Mesenchymal stem cell (in vitro differentiated cells and primary cell): ENCODE results near the gene MAPKBP1.

Source experiments
- DNase-seq: peaks from one replicate; pipeline ENCODE4 v3.0.0-alpha.2; 2013
- H2AFZ ChIP-seq: one replicate; pipeline ENCODE4 v1.6.1; 2013; ENCODE audit warnings: low read depth, mild to moderate bottlenecking, control low read depth, inconsistent platforms, low read length, moderate library complexity
- H2AK5ac ChIP-seq: 2 replicates; pipeline ENCODE4 v1.6.1; 2013; ENCODE audit warnings: low read length, moderate library complexity, mild to moderate bottlenecking, inconsistent platforms; ENCODE audit not compliant: severe bottlenecking
- H2BK120ac ChIP-seq: one replicate; pipeline ENCODE4 v1.6.1; 2013; ENCODE audit warnings: low read depth, mild to moderate bottlenecking, inconsistent platforms, low read length, moderate library complexity
- H2BK12ac ChIP-seq, 2 experiments: one replicate each; pipeline ENCODE4 v1.6.1; 2013; ENCODE audit warnings: inconsistent platforms in 2 of 2, low read length in 2 of 2, mild to moderate bottlenecking in 2 of 2, moderate library complexity in 2 of 2, control low read depth in 1 of 2
- H2BK15ac ChIP-seq: one replicate; pipeline ENCODE4 v1.6.1; 2013; ENCODE audit warnings: mild to moderate bottlenecking, low read depth, inconsistent platforms; ENCODE audit not compliant: poor library complexity, severe bottlenecking
- H2BK5ac ChIP-seq: 2 replicates; pipeline ENCODE4 v1.6.1; 2013; ENCODE audit warnings: low read depth, mild to moderate bottlenecking, low read length, control low read depth, inconsistent platforms; ENCODE audit not compliant: poor library complexity, severe bottlenecking
- H3K14ac ChIP-seq, 2 experiments: one replicate each; pipeline ENCODE4 v1.6.1; 2013; ENCODE audit warnings: inconsistent platforms in 2 of 2, low read length in 2 of 2, control low read depth in 1 of 2, mild to moderate bottlenecking in 1 of 2, moderate library complexity in 1 of 2
- H3K18ac ChIP-seq, 2 experiments: one replicate each; pipeline ENCODE4 v1.6.1; 2013; ENCODE audit warnings: inconsistent platforms in 2 of 2, low read length in 2 of 2, control low read depth in 1 of 2, low read depth in 1 of 2, mild to moderate bottlenecking in 1 of 2
- H3K23ac ChIP-seq, 2 experiments: one replicate each; pipeline ENCODE4 v1.6.1; 2013; ENCODE audit warnings: inconsistent platforms in 2 of 2, low read length in 2 of 2, mild to moderate bottlenecking in 2 of 2, moderate library complexity in 2 of 2, control low read depth in 1 of 2
- H3K27ac ChIP-seq: 2 replicates; pipeline ENCODE4 v1.5.1; 2013; ENCODE audit warnings: mild to moderate bottlenecking, moderate library complexity, low read length, control low read depth, inconsistent platforms; ENCODE audit not compliant: poor library complexity, severe bottlenecking
- H3K27me3 ChIP-seq, 2 experiments: 2 replicates each; pipeline versions ENCODE4 v1.6.1 to v1.7.0; 2013; ENCODE audit warnings: low read length in 2 of 2, mild to moderate bottlenecking in 2 of 2, moderate library complexity in 2 of 2, control low read depth in 1 of 2, inconsistent platforms in 1 of 2; ENCODE audit not compliant: control insufficient read depth in 1 of 2, insufficient read depth in 1 of 2
- H3K36me3 ChIP-seq, 2 experiments: 2 replicates each; pipeline versions ENCODE4 v1.6.1 to v1.7.0; 2013; ENCODE audit warnings: low read length in 2 of 2, control low read depth in 1 of 2, inconsistent platforms in 1 of 2, low read depth in 1 of 2, mild to moderate bottlenecking in 1 of 2; ENCODE audit not compliant: insufficient read depth in 2 of 2, control insufficient read depth in 1 of 2
- H3K4ac ChIP-seq, 2 experiments: one replicate each; pipeline ENCODE4 v1.6.1; 2013; ENCODE audit warnings: inconsistent platforms in 2 of 2, low read length in 2 of 2, mild to moderate bottlenecking in 2 of 2, moderate library complexity in 2 of 2, control low read depth in 1 of 2, low read depth in 1 of 2
- H3K4me1 ChIP-seq: 2 replicates; pipeline ENCODE4 v1.6.1; 2013; ENCODE audit warnings: low read depth, low read length, control low read depth; ENCODE audit not compliant: control insufficient read depth, insufficient read depth
- H3K4me2 ChIP-seq: 2 replicates; pipeline ENCODE4 v1.6.1; 2013; ENCODE audit warnings: low read length, mild to moderate bottlenecking, inconsistent platforms; ENCODE audit not compliant: poor library complexity, severe bottlenecking
- H3K4me3 ChIP-seq, 2 experiments: 2 replicates each; pipeline versions ENCODE4 v1.5.1 to v1.7.0; 2013; ENCODE audit warnings: low read length in 2 of 2, mild to moderate bottlenecking in 2 of 2, control low read depth in 1 of 2, low read depth in 1 of 2; ENCODE audit not compliant: insufficient read depth in 1 of 2
- H3K79me1 ChIP-seq: replicated peaks from 2 replicates; pipeline ENCODE4 v1.6.1; 2013; ENCODE audit warnings: mild to moderate bottlenecking, control low read depth, low read length, inconsistent platforms; ENCODE audit not compliant: poor library complexity, severe bottlenecking
- H3K9ac ChIP-seq: 2 replicates; pipeline ENCODE4 v1.7.0; 2013; ENCODE audit warnings: mild to moderate bottlenecking, low read length, moderate library complexity
- H3K9me3 ChIP-seq: 2 replicates; pipeline ENCODE4 v1.7.0; 2013; ENCODE audit warnings: mild to moderate bottlenecking, low read length; ENCODE audit not compliant: control insufficient read depth
- H4K8ac ChIP-seq: one replicate; pipeline ENCODE4 v1.6.1; 2013; ENCODE audit warnings: inconsistent platforms, mild to moderate bottlenecking, low read length, moderate library complexity
- H4K91ac ChIP-seq: one replicate; pipeline ENCODE4 v1.6.1; 2013; ENCODE audit warnings: mild to moderate bottlenecking, low read length, inconsistent platforms
- whole genome bisulfite sequencing: methylation state at CpG from one replicate; pipeline ENCODE4 v1.1.7; 2013; ENCODE audit warnings: mixed read lengths; 5-methylcytosine and 5-hydroxymethylcytosine counted together

The MAPKBP1 gene

DNA sequence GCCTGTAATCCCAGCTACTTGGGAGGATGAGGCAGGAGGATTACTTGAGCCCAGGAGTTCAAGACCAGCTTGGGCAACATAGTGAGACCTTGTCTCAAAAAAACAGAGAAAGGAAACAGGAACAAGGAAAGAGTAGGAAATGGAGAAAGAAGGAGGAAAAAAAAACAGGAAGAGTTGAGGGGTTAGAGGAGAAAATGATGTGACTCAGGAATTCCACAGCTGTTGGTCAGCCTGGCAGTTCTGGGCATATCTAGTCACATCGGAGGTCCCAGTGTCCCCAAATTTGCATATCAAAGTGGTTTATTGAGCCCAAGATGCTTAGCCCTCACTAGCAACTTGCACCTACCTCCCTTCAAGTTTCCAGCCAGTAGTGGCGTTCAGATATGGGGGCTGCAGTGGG, 34.8 kb downstream of the MAPKBP1 start:
- Histone ChIP-seq H3K9ac (peak overlapping the region; percentile 33), H3K4me3 (no peak overlapping the region), H3K36me3 (peaks cover 34 to 38% of the 10 kb centered on the region in 2 experiments), H2BK12ac (no peak overlapping the region), H3K79me1 (peaks cover 42% of the 10 kb centered on the region), H3K4me2 (no peak overlapping the region), H4K91ac (no peak overlapping the region), H3K18ac (no peak overlapping the region), H3K9me3 (no peaks in the 10 kb centered on the region), H2AFZ (no peak overlapping the region), H2BK15ac (no peak overlapping the region), H3K4me1 (peaks cover 15% of the 10 kb centered on the region), H4K8ac (no peak overlapping the region), H3K27ac (no peak overlapping the region), H3K4ac (no peak overlapping the region), H2AK5ac (no peak overlapping the region), H2BK5ac (no peak overlapping the region), H3K23ac (no peak overlapping the region), H2BK120ac (no peak overlapping the region), H3K14ac (no peak overlapping the region), H3K27me3 (no peaks in the 10 kb centered on the region)
- no peak for DNase-seq
- 0% methylated on average over 1 of the region's 2 CpGs for WGBS

DNA sequence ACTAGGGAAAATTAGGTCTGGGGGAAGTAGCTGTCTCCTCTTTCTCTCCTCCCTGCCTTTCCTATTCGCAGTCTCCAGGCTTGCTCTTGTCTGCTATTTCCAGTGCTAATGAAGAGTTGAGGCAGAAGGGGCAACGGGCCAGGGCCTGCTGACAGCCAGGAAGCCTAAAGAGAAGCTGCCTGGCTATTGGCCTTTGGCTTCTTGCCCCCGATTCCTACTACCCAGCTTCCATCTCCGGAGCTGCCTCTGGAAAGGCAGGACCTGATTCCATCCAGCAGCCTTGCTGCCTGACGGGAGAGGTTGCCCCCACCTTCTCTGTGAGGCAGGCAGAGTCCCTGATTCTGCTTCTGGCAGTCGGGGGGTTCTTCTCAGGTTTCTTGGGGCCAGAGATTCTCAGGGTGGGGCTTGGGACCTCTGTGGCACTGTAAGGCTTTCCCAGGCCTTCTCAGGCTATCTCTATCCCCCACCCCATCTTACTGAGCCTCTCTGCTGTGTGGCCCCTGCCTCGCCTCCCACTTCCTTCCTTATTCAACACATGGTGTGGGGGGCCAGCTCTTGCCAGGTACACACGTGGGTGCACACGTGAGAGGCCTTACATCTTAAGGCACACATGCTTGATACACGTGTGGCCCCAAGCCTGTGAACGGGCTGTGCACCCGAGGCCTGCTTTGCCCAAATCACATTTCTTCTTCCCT, 35.4 kb downstream of the MAPKBP1 start:
- Histone ChIP-seq H3K4me3 (no peak overlapping the region), H2BK15ac (no peak overlapping the region), H2BK5ac (no peak overlapping the region), H3K4me2 (no peak overlapping the region), H4K8ac (no peak overlapping the region), H2BK12ac (no peak overlapping the region), H3K79me1 (peaks cover 38% of the 10 kb centered on the region), H3K4ac (no peak overlapping the region), H2BK120ac (no peak overlapping the region), H3K14ac (peak overlapping the region in 1 of 2 experiments; percentile 41), H3K23ac (no peak overlapping the region), H3K27ac (no peak overlapping the region), H3K9ac (peak overlapping the region; percentile 33), H3K18ac (no peak overlapping the region), H3K9me3 (no peaks in the 10 kb centered on the region), H2AFZ (no peak overlapping the region), H2AK5ac (no peak overlapping the region), H4K91ac (no peak overlapping the region), H3K4me1 (peaks cover 11% of the 10 kb centered on the region), H3K27me3 (no peaks in the 10 kb centered on the region), H3K36me3 (peaks cover 40 to 41% of the 10 kb centered on the region in 2 experiments)
- WGBS, result 91% methylated on average over 12 of the region's 12 CpGs
- no peak for DNase-seq

DNA sequence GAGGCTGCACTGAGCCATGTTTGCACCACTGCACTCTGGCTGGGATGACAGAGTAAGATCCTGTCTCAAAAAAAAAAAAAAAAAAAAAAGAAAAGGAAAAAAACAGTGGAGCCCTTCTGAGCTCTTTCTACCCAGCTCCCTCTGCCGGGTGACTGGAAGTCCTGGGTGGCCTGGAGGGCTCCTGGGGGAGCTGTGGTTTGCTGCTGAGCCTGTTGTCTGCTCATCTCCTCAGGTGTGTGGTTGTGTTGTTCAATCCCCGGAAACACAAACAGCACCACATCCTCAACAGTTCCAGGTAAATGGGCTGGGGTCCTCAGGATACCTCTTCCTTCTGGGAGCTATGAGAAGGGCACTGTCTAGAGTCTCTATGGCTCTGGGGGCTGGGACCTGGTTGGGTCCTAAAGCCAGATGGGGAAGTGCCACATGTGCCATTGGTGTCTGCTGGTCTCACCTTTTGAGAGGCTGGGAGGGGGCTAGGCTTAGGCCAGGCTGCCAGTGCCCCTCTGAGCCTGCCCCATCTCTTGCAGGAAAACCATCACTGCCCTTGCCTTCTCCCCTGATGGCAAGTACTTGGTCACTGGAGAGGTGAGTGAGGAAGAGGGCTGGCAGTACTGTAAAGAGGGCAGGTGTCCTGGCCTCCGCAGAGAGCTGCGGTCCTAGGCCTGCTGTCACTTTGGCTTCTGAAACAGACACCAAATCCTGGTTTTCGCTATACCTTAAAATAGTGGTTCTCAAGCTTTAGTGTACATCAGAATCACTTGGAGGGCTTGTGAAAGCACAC, 36.6 kb downstream of the MAPKBP1 start:
- no peaks in the 10 kb centered on the region for H3K9me3 ChIP-seq
- no peak overlapping the region for H2BK15ac ChIP-seq

DNA sequence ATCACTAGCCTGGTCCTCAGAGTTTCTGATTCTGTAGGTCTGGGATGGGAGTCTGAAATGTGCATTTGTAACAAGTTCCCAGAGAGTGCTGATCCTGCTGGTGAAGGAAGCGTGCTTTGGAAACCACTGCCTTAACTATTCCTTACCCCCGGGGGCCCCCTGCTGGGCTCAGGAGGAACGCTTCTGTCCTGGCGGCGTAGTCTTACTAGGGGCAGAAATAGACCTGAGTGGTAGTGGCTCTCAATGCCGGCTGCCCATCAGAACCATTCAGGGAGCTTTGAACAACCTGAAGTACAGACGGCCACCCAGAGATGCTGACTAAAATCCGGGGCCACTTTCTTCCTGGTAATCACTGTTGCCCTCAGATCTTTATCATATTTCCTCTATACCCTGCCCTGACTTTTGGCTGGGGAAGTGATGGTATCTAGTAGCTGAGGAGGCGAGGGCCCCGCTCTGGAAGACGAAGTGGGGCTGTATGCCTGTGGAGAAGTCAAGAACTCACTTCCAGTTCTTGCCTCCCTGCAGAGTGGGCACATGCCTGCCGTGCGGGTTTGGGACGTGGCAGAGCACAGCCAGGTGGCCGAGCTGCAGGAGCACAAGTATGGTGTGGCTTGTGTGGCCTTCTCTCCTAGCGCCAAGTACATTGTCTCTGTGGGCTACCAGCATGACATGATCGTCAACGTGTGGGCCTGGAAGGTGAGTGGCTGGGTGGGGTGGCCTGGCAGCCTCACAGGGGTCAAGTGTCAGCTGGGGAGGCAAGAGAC, 37.3 kb downstream of the MAPKBP1 start:
- H3K4me3 ChIP-seq, result no peak overlapping the region
- 62% methylated on average over 13 of the region's 18 CpGs for WGBS
- no peak overlapping the region for H3K23ac ChIP-seq
- no peak overlapping the region for H2AK5ac ChIP-seq
- H3K4me2 ChIP-seq, result no peak overlapping the region
- H4K91ac ChIP-seq, result no peak overlapping the region
- H3K18ac ChIP-seq, result no peak overlapping the region
- H2BK120ac ChIP-seq, result no peak overlapping the region
- no peak overlapping the region for H2AFZ ChIP-seq
- peaks cover 28% of the 10 kb centered on the region for H3K79me1 ChIP-seq
- H3K4ac ChIP-seq, result no peak overlapping the region
- no peaks in the 10 kb centered on the region for H3K27me3 ChIP-seq
- H2BK5ac ChIP-seq, result no peak overlapping the region
- no peak overlapping the region for H2BK15ac ChIP-seq
- no peak overlapping the region for H4K8ac ChIP-seq
- H2BK12ac ChIP-seq, result no peak overlapping the region
- peaks cover 44 to 51% of the 10 kb centered on the region in 2 experiments for H3K36me3 ChIP-seq
- H3K14ac ChIP-seq, result no peak overlapping the region
- peak; percentile 85 for DNase-seq
- no peak overlapping the region for H3K27ac ChIP-seq
- peaks cover 5% of the 10 kb centered on the region for H3K4me1 ChIP-seq
- no peaks in the 10 kb centered on the region for H3K9me3 ChIP-seq
- peak overlapping the region; percentile 7 for H3K9ac ChIP-seq

More for the DNA sequence above, 36.6 kb downstream of the MAPKBP1 start:
- no peak overlapping the region for H3K23ac ChIP-seq
- no peak overlapping the region for H3K4me2 ChIP-seq
- no peak overlapping the region for H3K4ac ChIP-seq
- H3K9ac ChIP-seq, result peak overlapping the region; percentile 7
- H3K4me1 ChIP-seq, result peaks cover 9% of the 10 kb centered on the region
- no peak overlapping the region for H2BK5ac ChIP-seq
- H2BK12ac ChIP-seq, result no peak overlapping the region
- no peak overlapping the region for H3K27ac ChIP-seq
- no peak overlapping the region for H2BK120ac ChIP-seq
- peaks cover 35% of the 10 kb centered on the region for H3K79me1 ChIP-seq
- no peak overlapping the region for H3K4me3 ChIP-seq
- H4K91ac ChIP-seq, result no peak overlapping the region
- 100% methylated on average over 3 of the region's 5 CpGs for WGBS
- H4K8ac ChIP-seq, result no peak overlapping the region
- H2AFZ ChIP-seq, result no peak overlapping the region
- H3K27me3 ChIP-seq, result no peaks in the 10 kb centered on the region
- H3K14ac ChIP-seq, result no peak overlapping the region
- H3K18ac ChIP-seq, result no peak overlapping the region
- no peak overlapping the region for H2AK5ac ChIP-seq
- peaks cover 44 to 49% of the 10 kb centered on the region in 2 experiments for H3K36me3 ChIP-seq
- peak; percentile 36 for DNase-seq
